Measurements from ENCODE around the gene KDM4C. TPM values are rescaled to one million over a fixed set of nuclear protein-coding genes. Genes with fewer than 3 reads are reported as not detected.

Gene KDM4C
- total RNA-seq, 1 donor from 2014 or later: 26.6 TPM

DNA sequence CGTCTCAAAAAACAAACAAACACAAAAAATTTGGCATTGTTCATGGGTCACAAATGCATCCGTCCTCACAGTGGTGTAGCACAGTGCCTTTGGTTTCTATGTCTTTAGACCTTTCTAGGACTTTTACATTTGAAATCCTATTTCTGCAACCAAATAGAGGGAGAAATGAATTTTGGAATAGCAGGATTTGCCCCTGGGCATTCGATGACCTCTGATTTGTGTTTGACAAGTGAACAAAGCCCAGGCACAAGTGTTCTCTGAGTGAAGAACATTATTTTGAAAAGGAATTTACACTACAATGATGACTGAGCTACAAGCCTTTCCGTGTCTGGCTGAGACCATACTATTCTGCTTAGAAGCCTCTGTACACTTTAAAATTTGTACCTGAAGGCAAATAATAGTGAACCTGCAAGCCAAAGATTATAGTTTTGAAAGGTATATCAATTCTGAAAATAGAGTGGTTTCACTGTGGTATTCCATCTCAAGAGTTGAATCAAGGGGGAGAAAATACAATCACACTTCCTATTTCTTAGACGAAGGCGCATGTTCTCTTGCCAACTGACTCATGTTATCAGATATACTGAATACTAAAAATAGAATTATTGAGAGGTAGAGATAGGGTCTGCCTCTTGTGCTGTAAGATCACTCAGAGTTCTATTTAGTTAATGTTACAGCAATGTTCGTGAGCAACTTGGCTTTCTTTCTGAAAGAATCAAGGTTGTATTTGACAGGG is 297.6 kb downstream of the KDM4C start:
- Mint-ChIP-seq H3K27ac (no peak overlapping the region), H3K27me3 (no peaks in the 10 kb centered on the region), H3K4me3 (ENCODE audit: low read depth) (no peak overlapping the region), H3K9me3 (ENCODE audit: low read depth) (no peaks in the 10 kb centered on the region), H3K36me3 (ENCODE audit: insufficient read depth) (peaks cover 1% of the 10 kb centered on the region), H3K4me1 (ENCODE audit: low read depth) (peaks cover 34% of the 10 kb centered on the region)
- no peak for DNase-seq (ENCODE audit: low spot score, unreplicated experiment)
- TF ChIP-seq, protein P1, sequence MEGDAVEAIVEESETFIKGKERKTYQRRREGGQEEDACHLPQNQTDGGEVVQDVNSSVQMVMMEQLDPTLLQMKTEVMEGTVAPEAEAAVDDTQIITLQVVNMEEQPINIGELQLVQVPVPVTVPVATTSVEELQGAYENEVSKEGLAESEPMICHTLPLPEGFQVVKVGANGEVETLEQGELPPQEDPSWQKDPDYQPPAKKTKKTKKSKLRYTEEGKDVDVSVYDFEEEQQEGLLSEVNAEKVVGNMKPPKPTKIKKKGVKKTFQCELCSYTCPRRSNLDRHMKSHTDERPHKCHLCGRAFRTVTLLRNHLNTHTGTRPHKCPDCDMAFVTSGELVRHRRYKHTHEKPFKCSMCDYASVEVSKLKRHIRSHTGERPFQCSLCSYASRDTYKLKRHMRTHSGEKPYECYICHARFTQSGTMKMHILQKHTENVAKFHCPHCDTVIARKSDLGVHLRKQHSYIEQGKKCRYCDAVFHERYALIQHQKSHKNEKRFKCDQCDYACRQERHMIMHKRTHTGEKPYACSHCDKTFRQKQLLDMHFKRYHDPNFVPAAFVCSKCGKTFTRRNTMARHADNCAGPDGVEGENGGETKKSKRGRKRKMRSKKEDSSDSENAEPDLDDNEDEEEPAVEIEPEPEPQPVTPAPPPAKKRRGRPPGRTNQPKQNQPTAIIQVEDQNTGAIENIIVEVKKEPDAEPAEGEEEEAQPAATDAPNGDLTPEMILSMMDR (IDR thresholded peaks at IDR 0.05; ENCODE audit: unreplicated experiment): no peak

DNA sequence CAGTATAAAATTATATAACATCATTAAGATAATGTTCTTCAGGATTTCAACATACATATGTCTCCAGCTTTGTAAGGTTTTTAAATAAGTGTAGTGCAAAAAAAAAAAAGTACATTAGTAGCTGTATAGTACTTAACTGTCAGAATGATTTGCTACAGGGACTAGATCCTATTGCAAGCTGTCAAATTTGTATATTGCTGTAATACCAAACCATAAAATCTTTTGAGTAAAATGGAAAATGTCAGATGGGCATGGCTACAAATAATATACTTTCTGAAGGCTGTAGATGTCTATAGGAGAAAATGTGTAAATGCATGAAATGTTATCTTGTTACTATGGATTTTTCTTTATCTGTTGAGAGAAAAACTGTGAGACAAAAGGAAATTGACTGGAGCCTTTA is 298.5 kb downstream of the KDM4C start:
- Mint-ChIP-seq H3K36me3 (ENCODE audit: insufficient read depth) (peaks cover 4% of the 10 kb centered on the region), H3K4me3 (ENCODE audit: low read depth) (no peak overlapping the region), H3K9me3 (ENCODE audit: low read depth) (no peaks in the 10 kb centered on the region), H3K4me1 (ENCODE audit: low read depth) (peaks cover 34% of the 10 kb centered on the region), H3K27ac (no peak overlapping the region), H3K27me3 (no peaks in the 10 kb centered on the region)
- no peak for DNase-seq (ENCODE audit: low spot score, unreplicated experiment)
- TF ChIP-seq, protein P1 (IDR thresholded peaks at IDR 0.05; ENCODE audit: unreplicated experiment): no peak

DNA sequence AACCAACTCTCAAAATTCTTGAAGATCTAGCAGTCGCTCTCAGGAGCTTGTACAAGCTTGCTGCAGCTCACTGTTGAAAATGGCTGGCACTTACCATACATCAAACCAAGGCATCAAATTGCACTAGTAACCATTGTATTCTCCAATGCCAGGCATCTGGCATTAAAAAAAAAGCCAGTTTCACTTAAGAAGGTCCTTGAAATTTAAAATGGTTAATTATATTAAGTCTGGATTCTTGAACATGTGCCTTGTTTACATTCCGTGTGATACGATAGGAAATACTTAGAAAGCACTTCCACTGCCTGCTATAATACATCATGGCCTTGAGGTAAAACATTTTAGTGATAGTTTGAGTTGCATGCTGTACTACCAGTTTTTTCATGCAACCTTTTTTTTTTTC is 300.7 kb downstream of the KDM4C start:
- Mint-ChIP-seq H3K4me3 (ENCODE audit: low read depth) (no peak overlapping the region), H3K36me3 (ENCODE audit: insufficient read depth) (peaks cover 4% of the 10 kb centered on the region), H3K27me3 (peaks cover 3% of the 10 kb centered on the region), H3K4me1 (ENCODE audit: low read depth) (peaks cover 34% of the 10 kb centered on the region), H3K27ac (no peak overlapping the region), H3K9me3 (ENCODE audit: low read depth) (no peaks in the 10 kb centered on the region)
- DNase-seq (ENCODE audit: low spot score, unreplicated experiment): no peak
- TF ChIP-seq, protein P1 (IDR thresholded peaks at IDR 0.05; ENCODE audit: unreplicated experiment): no peak

DNA sequence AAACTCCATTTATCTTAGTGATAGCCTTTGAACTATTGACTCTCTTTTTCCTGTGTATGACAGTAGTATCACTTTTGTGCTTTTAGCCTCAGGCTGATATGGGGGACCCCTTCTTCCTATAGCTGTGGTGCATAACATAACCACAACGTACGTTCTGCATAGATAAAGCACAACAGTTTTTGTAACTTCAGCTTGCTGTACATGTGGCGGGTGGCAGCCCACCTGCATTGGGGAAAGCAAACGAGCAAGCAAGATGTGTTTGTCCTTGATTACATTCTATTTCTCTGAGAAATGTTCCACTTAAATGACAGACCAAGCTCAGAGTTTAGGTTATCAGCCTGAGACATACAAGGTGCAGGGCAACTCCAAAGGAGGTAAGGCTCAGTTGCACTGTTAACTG is 309.4 kb downstream of the KDM4C start:
- Mint-ChIP-seq H3K27ac (no peak overlapping the region), H3K4me1 (ENCODE audit: low read depth) (peaks cover 19% of the 10 kb centered on the region), H3K4me3 (ENCODE audit: low read depth) (no peak overlapping the region), H3K9me3 (ENCODE audit: low read depth) (peaks cover 3% of the 10 kb centered on the region), H3K27me3 (peaks cover 5% of the 10 kb centered on the region), H3K36me3 (ENCODE audit: insufficient read depth) (peaks cover 4% of the 10 kb centered on the region)
- DNase-seq (ENCODE audit: low spot score, unreplicated experiment): no peak
- TF ChIP-seq, protein P1 (IDR thresholded peaks at IDR 0.05; ENCODE audit: unreplicated experiment): no peak

DNA sequence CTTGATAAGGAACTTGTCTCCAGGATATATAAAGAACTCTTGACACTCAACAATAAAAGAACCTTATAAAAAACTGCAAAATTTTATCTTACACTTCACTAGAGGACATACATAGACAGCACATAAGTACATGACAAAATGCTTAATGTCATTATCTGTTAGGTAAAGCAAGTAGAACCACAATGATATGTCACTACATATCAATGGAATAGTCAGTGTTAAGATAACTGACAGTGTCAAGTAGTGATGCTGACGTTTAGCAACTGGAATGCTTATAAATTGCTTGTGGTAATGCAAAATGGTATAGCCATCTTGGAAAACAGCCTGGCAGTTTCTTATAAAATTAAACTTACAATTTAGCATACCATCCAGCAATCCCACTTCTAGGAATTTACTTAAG is 314.1 kb downstream of the KDM4C start:
- DNase-seq (ENCODE audit: low spot score, unreplicated experiment): no peak
- no peak overlapping the region for H3K4me3 Mint-ChIP-seq (ENCODE audit: low read depth)
- TF ChIP-seq, protein P1 (IDR thresholded peaks at IDR 0.05; ENCODE audit: unreplicated experiment): no peak
- no peak overlapping the region for H3K27ac Mint-ChIP-seq
- H3K4me1 Mint-ChIP-seq (ENCODE audit: low read depth): peaks cover 6% of the 10 kb centered on the region
- peaks cover 3% of the 10 kb centered on the region for H3K9me3 Mint-ChIP-seq (ENCODE audit: low read depth)
- peaks cover 5% of the 10 kb centered on the region for H3K36me3 Mint-ChIP-seq (ENCODE audit: insufficient read depth)
- H3K27me3 Mint-ChIP-seq: no peaks in the 10 kb centered on the region
